ENCODE results near the gene KLC1.

DNA sequence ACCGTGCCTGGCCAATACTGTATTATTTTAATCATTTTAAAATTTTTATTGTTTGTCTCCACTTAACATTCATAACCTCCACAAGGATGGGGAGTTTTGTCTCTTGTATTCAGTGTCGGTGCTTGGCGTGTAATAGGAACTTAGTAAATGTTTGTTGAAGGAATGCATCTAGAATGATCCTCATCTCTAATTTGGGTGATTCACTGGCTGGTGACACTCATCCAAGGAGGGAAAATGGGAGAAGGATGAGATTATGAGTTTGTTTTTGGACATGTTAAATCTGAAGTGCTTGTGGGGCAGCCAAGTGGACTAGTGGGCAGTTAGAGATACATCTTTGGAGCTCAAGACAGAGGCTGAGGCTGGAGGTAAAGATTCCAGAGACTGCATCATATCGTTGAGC lies 5.1 kb downstream of the KLC1 start:
- TF ChIP-seq EZH2 (IDR thresholded peaks at IDR 0.05), result no peak
- no peak for TF ChIP-seq POLR2AphosphoS5 (IDR thresholded peaks at IDR 0.05; ENCODE audit: borderline replicate concordance, low read depth, low read length)

Measured in SK-N-MC (cell line).